H1 (cell line): ENCODE data around the gene DRAP1. TPM values are rescaled to one million over a fixed set of nuclear protein-coding genes. Genes with fewer than 3 reads are reported as not detected.

Experiments used
- CTCF ChIA-PET: fragments of 300-600 bp; sonication (Branson Sonifier 250); formaldehyde crosslinking; loops from one replicate; lab custom pipeline; 2021; ENCODE audit not compliant: partially characterized antibody; lab: Charles Lee
- POLR2A ChIA-PET: fragments of 300-600 bp; sonication (Branson Sonifier 250); formaldehyde crosslinking; loops from one replicate; lab custom pipeline; 2021; ENCODE audit warnings: inconsistent platforms; ENCODE audit not compliant: partially characterized antibody; lab: Charles Lee
- DNase-seq, 2 experiments: peaks; one replicate each; pipeline versions ENCODE4 v3.0.0 to v3.0.0-alpha.2; 2010 to 2022; ENCODE audit warnings: low spot score in 2 of 2, low read depth in 1 of 2, mixed read lengths in 1 of 2
- FAIRE-seq: peaks from 2 replicates; lab custom pipeline; 2011; peaks lifted over from hg19 to GRCh38; lab: Jason Lieb, UNC
- H2AFZ ChIP-seq: 2 replicates; pipeline ENCODE4 v1.8.1; 2012; ENCODE audit warnings: low read length, inconsistent platforms
- H2AK5ac ChIP-seq: 2 replicates; pipeline ENCODE4 v1.6.1; 2013; ENCODE audit warnings: low read depth, low read length
- H2BK120ac ChIP-seq: replicated peaks from 2 replicates; pipeline ENCODE3; 2013; ENCODE audit warnings: low read depth, low read length, inconsistent platforms
- H2BK12ac ChIP-seq: 2 replicates; pipeline ENCODE4 v1.6.1; 2013; ENCODE audit warnings: low read depth, low read length
- H2BK15ac ChIP-seq: 2 replicates; pipeline ENCODE4 v1.6.1; 2013; ENCODE audit warnings: low read length
- H2BK20ac ChIP-seq: 2 replicates; pipeline ENCODE4 v1.6.1; 2013; ENCODE audit warnings: low read length
- H2BK5ac ChIP-seq: 2 replicates; pipeline ENCODE4 v1.6.1; 2013; ENCODE audit warnings: low read depth, low read length
- H3K14ac ChIP-seq: 2 replicates; pipeline ENCODE4 v1.6.1; 2013; ENCODE audit warnings: inconsistent platforms; ENCODE audit not compliant: insufficient read length
- H3K18ac ChIP-seq: 2 replicates; pipeline ENCODE4 v1.6.1; 2013; ENCODE audit warnings: low read length; ENCODE audit errors: extremely low read depth
- H3K23ac ChIP-seq: 2 replicates; pipeline ENCODE4 v1.6.1; 2013; ENCODE audit warnings: inconsistent platforms; ENCODE audit not compliant: insufficient read length
- H3K23me2 ChIP-seq: 2 replicates; pipeline ENCODE4 v1.6.1; 2013; ENCODE audit warnings: low read depth, low read length
- H3K27ac ChIP-seq: 2 replicates; pipeline ENCODE4 v1.6.1; 2011; ENCODE audit warnings: low read depth, low read length, inconsistent platforms
- H3K27me3 ChIP-seq, 4 experiments: replicated peaks in 1 of 4; 1 replicate in 1 of 4; 2 replicates in 3 of 4; pipeline versions ENCODE4 v1.6.1 to v1.8.1; 2011 to 2013; ENCODE audit warnings: low read length in 3 of 4, mild to moderate bottlenecking in 3 of 4, inconsistent platforms in 2 of 4, mixed read lengths in 2 of 4, moderate library complexity in 1 of 4; ENCODE audit not compliant: control insufficient read depth in 3 of 4, insufficient read depth in 3 of 4; ENCODE audit errors: extremely low read depth in 1 of 4
- H3K36me3 ChIP-seq, 4 experiments: 2 replicates each; pipeline versions ENCODE4 v1.6.1 to v1.8.1; 2011 to 2013; ENCODE audit warnings: mild to moderate bottlenecking in 4 of 4, low read length in 3 of 4, moderate library complexity in 2 of 4, control low read depth in 1 of 4, inconsistent platforms in 1 of 4; ENCODE audit not compliant: insufficient read depth in 4 of 4, control insufficient read depth in 2 of 4
- H3K4ac ChIP-seq: replicated peaks from 2 replicates; pipeline ENCODE3; 2013; ENCODE audit warnings: low read length, low read depth, mixed read lengths, inconsistent platforms; ENCODE audit not compliant: insufficient read length
- H3K4me1 ChIP-seq, 4 experiments: replicated peaks in 1 of 4; 1 replicate in 1 of 4; 2 replicates in 3 of 4; pipeline versions ENCODE4 v1.6.1 to v1.8.1; 2011 to 2013; ENCODE audit warnings: low read length in 3 of 4, inconsistent platforms in 2 of 4, mixed read lengths in 1 of 4; ENCODE audit not compliant: insufficient read depth in 4 of 4, control insufficient read depth in 3 of 4
- H3K4me2 ChIP-seq, 2 experiments: 2 replicates each; pipeline versions ENCODE4 v1.6.1 to v1.8.1; 2011 to 2013; ENCODE audit warnings: low read depth in 2 of 2, low read length in 2 of 2, control low read depth in 1 of 2, inconsistent platforms in 1 of 2, mild to moderate bottlenecking in 1 of 2; ENCODE audit not compliant: insufficient read depth in 1 of 2
- H3K4me3 ChIP-seq, 4 experiments: fragments of 200-600, 300-600 bp in 1 of 4; sonication (generic), shearing (Covaris generic), sonication (Bioruptor Twin) in 1 of 4; 2 replicates each; pipeline versions ENCODE4 v1.5.1 to v1.8.1; 2011 to 2016; ENCODE audit warnings: low read length in 4 of 4, low read depth in 3 of 4, control low read depth in 2 of 4, inconsistent platforms in 2 of 4, mild to moderate bottlenecking in 2 of 4, mixed read lengths in 1 of 4, moderate library complexity in 1 of 4; ENCODE audit not compliant: insufficient read depth in 2 of 4; ENCODE audit errors: extremely low read depth in 1 of 4
- H3K56ac ChIP-seq: replicated peaks from 2 replicates; pipeline ENCODE3; 2013; ENCODE audit warnings: low read depth, mild to moderate bottlenecking, mixed read lengths, low read length, inconsistent platforms; ENCODE audit not compliant: insufficient read length
- H3K79me1 ChIP-seq: 2 replicates; pipeline ENCODE4 v1.6.1; 2013; ENCODE audit warnings: low read depth, low read length, control low read depth
- H3K79me2 ChIP-seq, 2 experiments: 2 replicates each; pipeline versions ENCODE4 v1.6.1 to v1.8.1; 2012 to 2013; ENCODE audit warnings: low read length in 2 of 2, mild to moderate bottlenecking in 2 of 2, inconsistent platforms in 1 of 2; ENCODE audit not compliant: insufficient read depth in 2 of 2, control insufficient read depth in 1 of 2
- H3K9ac ChIP-seq, 4 experiments: replicated peaks in 1 of 4; 1 replicate in 1 of 4; 2 replicates in 3 of 4; pipeline versions ENCODE4 v1.6.1 to v1.8.1; 2011 to 2013; ENCODE audit warnings: low read depth in 3 of 4, low read length in 3 of 4, control low read depth in 2 of 4, mild to moderate bottlenecking in 2 of 4, moderate library complexity in 2 of 4, inconsistent platforms in 1 of 4; ENCODE audit errors: extremely low read depth in 1 of 4
- H3K9me3 ChIP-seq, 2 experiments: 2 replicates each; pipeline versions ENCODE4 v1.6.1 to v1.8.1; 2012 to 2013; ENCODE audit warnings: mild to moderate bottlenecking in 2 of 2, moderate library complexity in 2 of 2, control low read depth in 1 of 2, inconsistent platforms in 1 of 2, low read depth in 1 of 2, low read length in 1 of 2, mixed read lengths in 1 of 2; ENCODE audit not compliant: insufficient read depth in 2 of 2
- H4K20me1 ChIP-seq, 2 experiments: replicated peaks in 1 of 2; 2 replicates each; pipeline versions ENCODE3 to v1.8.1; 2011 to 2013; ENCODE audit warnings: inconsistent platforms in 2 of 2, low read length in 2 of 2, mild to moderate bottlenecking in 1 of 2; ENCODE audit not compliant: insufficient read depth in 2 of 2, control insufficient read depth in 1 of 2
- H4K5ac ChIP-seq: 2 replicates; pipeline ENCODE4 v1.6.1; 2013; ENCODE audit warnings: low read length, low read depth, mixed read lengths, inconsistent platforms; ENCODE audit not compliant: insufficient read length
- H4K8ac ChIP-seq: 2 replicates; pipeline ENCODE4 v1.8.0; 2013; ENCODE audit warnings: mild to moderate bottlenecking, moderate library complexity, low read length, inconsistent platforms; ENCODE audit not compliant: insufficient read depth; ENCODE audit errors: extremely low read depth
- H4K91ac ChIP-seq: replicated peaks from 2 replicates; pipeline ENCODE3; 2013; ENCODE audit warnings: low read length, mixed read lengths, inconsistent platforms; ENCODE audit not compliant: insufficient read length
- BRCA1 ChIP-seq: IDR thresholded peaks from 2 replicates; pipeline ENCODE4 v1.6.1; 2012; ENCODE audit warnings: low read depth, low read length, improper control_type of control experiment
- CHD2 ChIP-seq: IDR thresholded peaks from 2 replicates; pipeline ENCODE4 v1.6.1; 2012; ENCODE audit warnings: low read length, improper control_type of control experiment
- CTBP2 ChIP-seq: IDR thresholded peaks from 2 replicates; pipeline ENCODE4 v1.7.0; 2011; ENCODE audit warnings: borderline replicate concordance, mild to moderate bottlenecking, moderate library complexity, mixed read lengths, low read length; ENCODE audit not compliant: insufficient read depth, insufficient read length
- KDM1A ChIP-seq: fragments of 200-600, 300-600 bp; sonication (generic); IDR thresholded peaks from 2 replicates; pipeline ENCODE4 v1.7.1; 2016; ENCODE audit warnings: mild to moderate bottlenecking, low read length, borderline replicate concordance
- WGBS, 2 experiments: shearing (Covaris generic) in 1 of 2; methylation state at CpG; one replicate each; pipeline versions ENCODE4 v1.1.6 to v1.1.7; 2013 to 2015; ENCODE audit warnings: low lambda C conversion rate in 2 of 2, mixed read lengths in 2 of 2, inconsistent platforms in 1 of 2, low coverage in 1 of 2, missing lambda C conversion rate in 1 of 2; ENCODE audit not compliant: insufficient replicate concordance in 2 of 2, insufficient coverage in 1 of 2, insufficient read length in 1 of 2; ENCODE audit errors: extremely low coverage in 1 of 2, missing lambda C conversion rate in 1 of 2; 5-methylcytosine and 5-hydroxymethylcytosine counted together
- polyA plus RNA-seq, 7 experiments: library from polyadenylated mRNA; depleted of rRNA in 3 of 7; stranded (reverse) in 5 of 7; unstranded in 2 of 7; fragments of >200 nt in 5 of 7; fragments of 200-250 nt in 2 of 7; gene quantifications; 1 replicate in 5 of 7; 2 replicates in 1 of 7; 4 replicates in 1 of 7; pipeline versions ENCODE4 v1.2.1 to v1.2.3, GENCODE V29; 2011 to 2013; ENCODE audit warnings: missing spikeins in 2 of 7, mixed read lengths in 2 of 7
- total RNA-seq: library from RNA; stranded (reverse); fragmentation: NEBNext Ultra II Directional; extraction: Animal tissue kit (Norgen Biotek cat#: 25700); gene quantifications from 2 replicates; pipeline ENCODE4 v1.2.1, GENCODE V29; 2021

DRAP1 gene
- total and polyA plus RNA-seq, 2 of the 8 experiments (the other 6 are each of a cell fraction or from before 2014, with no cell fraction given): 62.5 to 98.7 TPM

DNA sequence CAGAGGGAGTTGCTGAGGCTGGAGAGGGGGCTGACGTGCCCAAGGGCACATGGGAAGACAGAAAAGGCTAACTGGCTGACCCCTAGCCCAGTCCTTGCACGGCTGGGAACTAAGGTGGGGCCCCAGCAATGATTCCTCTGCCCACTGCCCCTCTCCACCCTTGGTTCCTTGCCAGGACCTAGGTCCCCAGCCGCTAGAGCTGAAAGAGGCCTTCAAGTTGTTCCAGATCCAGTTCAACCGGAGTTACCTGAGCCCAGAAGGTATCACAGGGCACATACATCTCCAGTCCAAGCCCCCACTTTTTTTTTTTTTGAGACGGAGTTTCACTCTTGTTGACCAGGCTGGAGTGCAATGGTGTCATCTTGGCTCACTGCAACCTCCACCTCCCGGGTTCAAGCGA lies 39.2 kb upstream of the DRAP1 start:
- 80% methylated on average over 7 of the region's 7 CpGs; no CpG with 5 or more reads in 1 of the 2 experiments for WGBS, 2 experiments
- DNase-seq: no peak
- POLR2A ChIA-PET: interaction anchor here (0.7 to 39.7 kb wide), 4 partner anchors 24 to 242 kb away, joined by 3 to 1071 read pairs (median 4); partner anchors contain the start of genes CFL1, EFEMP2, MUS81 and SIPA1

More for the DNA sequence above, 39.2 kb upstream of the DRAP1 start:
- Histone ChIP-seq H4K5ac (no peak overlapping the region), H3K4me1 (peaks cover 0 to 2% (median 0%) of the 10 kb centered on the region in 4 experiments; a peak in 1 of 7 replicates), H3K56ac (no peak overlapping the region), H2AFZ (no peak overlapping the region), H3K27ac (no peak overlapping the region), H2BK20ac (no peak overlapping the region), H3K23ac (no peak overlapping the region), H3K36me3 (peaks cover 5 to 16% (median 12%) of the 10 kb centered on the region in 4 experiments; a peak in 7 of 8 replicates), H4K20me1 (peaks cover 5 to 6% of the 10 kb centered on the region in 2 experiments), H3K9ac (no peak overlapping the region), H3K18ac (no peak overlapping the region), H2BK15ac (no peak overlapping the region), H3K27me3 (peaks cover 0 to 3% (median 0%) of the 10 kb centered on the region in 4 experiments; a peak in 1 of 7 replicates), H2AK5ac (no peak overlapping the region), H3K23me2 (no peaks in the 10 kb centered on the region), H3K4me3 (no peak overlapping the region)
- no peak for FAIRE-seq
- no peak for TF ChIP-seq CHD2
- no peak for TF ChIP-seq BRCA1
- no peak for TF ChIP-seq CTBP2
- no peak for TF ChIP-seq KDM1A
- TF ChIP-seq, all 59 proteins: peak for 0
- Histone ChIP-seq H3K14ac (no peak overlapping the region), H3K79me1 (no peaks in the 10 kb centered on the region), H2BK5ac (no peak overlapping the region), H3K4me2 (no peak overlapping the region), H4K91ac (no peak overlapping the region), H2BK12ac (no peak overlapping the region), H3K79me2 (no peaks in the 10 kb centered on the region), H4K8ac (no peak overlapping the region), H3K9me3 (no peaks in the 10 kb centered on the region), H2BK120ac (no peak overlapping the region), H3K4ac (no peak overlapping the region)
- CTCF ChIA-PET: interaction anchor here (0.6 to 19.6 kb wide), 8 partner anchors 7 to 252 kb away, joined by 3 to 283 read pairs (median 22); partner anchors contain the start of genes CCDC85B, FIBP and MUS81
